H7 (cell line): ENCODE measurements around the gene UBR4. TPM values are rescaled to one million over a fixed set of nuclear protein-coding genes. Genes with fewer than 3 reads are reported as not detected.
A peak's percentile ranks its signal among the peaks of the same experiment; 100 is the strongest.

ENCODE experiments used
- DNase-seq: peaks from one replicate; pipeline ENCODE4 v3.0.0; 2012
- H3K27me3 ChIP-seq: 2 replicates; pipeline ENCODE4 v1.6.0; 2011; ENCODE audit warnings: mild to moderate bottlenecking, low read length; ENCODE audit not compliant: control insufficient read depth, insufficient read depth
- H3K36me3 ChIP-seq: replicated peaks from 2 replicates; pipeline ENCODE4 v1.5.1; 2011; ENCODE audit warnings: low read length; ENCODE audit not compliant: control insufficient read depth, insufficient read depth
- H3K4me3 ChIP-seq: 2 replicates; pipeline ENCODE4 v1.5.1; 2011; ENCODE audit warnings: low read depth, mild to moderate bottlenecking, control low read depth, low read length, moderate library complexity; ENCODE audit not compliant: insufficient read depth
- total RNA-seq: library from RNA; depleted of rRNA; stranded (reverse); fragments of >200 nt; shearing (Covaris generic); gene quantifications from 2 replicates; pipeline ENCODE4 v1.2.3, GENCODE V29; 2014

UBR4 gene
- total RNA-seq, 1 experiment from 2014 or later: 87.7 TPM

- Histone ChIP-seq H3K36me3 (no peaks in the 10 kb centered on the region), H3K27me3 (no peaks in the 10 kb centered on the region), H3K4me3 (no peak overlapping the region)
- no peak for DNase-seq
Observed at GRCh38 chr1:19066248-19066873, 143.7 kb downstream of the UBR4 start.

- no peaks in the 10 kb centered on the region for H3K27me3 ChIP-seq
- H3K4me3 ChIP-seq: no peak overlapping the region
- DNase-seq: peak; percentile 67
- no peaks in the 10 kb centered on the region for H3K36me3 ChIP-seq
Observed at GRCh38 chr1:19065526-19066247, 144.4 kb downstream of the UBR4 start.

DNA sequence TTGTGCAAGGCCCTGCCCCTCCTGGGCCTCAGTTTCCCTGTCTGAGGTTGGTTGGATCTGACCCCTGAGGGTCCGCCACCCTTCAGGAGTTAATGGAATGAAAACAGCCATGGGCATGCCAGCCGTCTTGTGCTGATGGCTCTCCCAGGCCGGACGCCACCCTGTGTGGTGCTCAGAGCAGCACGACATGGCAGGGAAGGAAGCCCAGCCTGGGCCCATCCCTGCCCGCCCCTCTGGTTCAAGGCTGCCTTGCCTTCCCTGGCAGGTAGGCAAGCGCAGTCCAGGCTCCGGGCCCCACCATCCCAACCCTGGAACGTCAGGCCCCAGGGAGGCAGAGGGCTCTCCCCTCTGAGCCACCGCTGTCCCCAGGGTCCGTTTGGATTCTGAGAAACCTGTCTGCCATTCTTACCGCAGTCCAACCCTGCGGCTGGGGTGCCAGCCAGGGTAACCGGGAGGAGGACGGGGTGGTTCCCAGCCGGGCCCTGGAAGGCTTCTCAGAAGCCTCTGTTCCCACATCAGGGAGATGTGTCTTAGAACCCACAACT lies 145.1 kb downstream of the UBR4 start:
- no peak overlapping the region for H3K4me3 ChIP-seq
- peak; percentile 56 for DNase-seq
- H3K27me3 ChIP-seq: no peaks in the 10 kb centered on the region
- H3K36me3 ChIP-seq: no peaks in the 10 kb centered on the region

DNA sequence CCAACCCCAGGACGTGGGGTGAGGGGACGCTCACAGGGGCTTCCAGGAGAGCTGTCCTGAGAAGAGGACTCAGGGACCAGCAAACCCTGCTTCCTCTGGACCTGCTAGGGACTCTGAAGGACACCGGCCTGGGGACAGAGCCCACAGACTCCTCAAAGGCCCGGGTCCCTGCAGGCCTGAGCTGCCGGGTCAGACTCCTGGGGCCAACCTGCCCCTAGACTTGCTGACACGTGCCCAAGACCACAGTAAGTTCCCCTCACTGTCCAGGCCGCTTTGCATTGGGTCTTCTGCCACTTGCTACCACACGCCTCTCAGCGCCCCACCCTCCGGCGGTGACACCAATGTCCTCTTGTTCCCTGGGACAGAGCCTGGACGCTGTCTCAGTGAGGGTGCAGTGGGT lies 146.9 kb downstream of the UBR4 start:
- no peak for DNase-seq

GRCh38 chr1:19062258-19063029 lies 147.6 kb downstream of the UBR4 start:
- Histone ChIP-seq H3K36me3 (no peaks in the 10 kb centered on the region), H3K27me3 (no peaks in the 10 kb centered on the region), H3K4me3 (no peak overlapping the region)
- DNase-seq: peak; percentile 58

More for the DNA sequence above, 146.9 kb downstream of the UBR4 start:
- Histone ChIP-seq H3K4me3 (no peak overlapping the region), H3K27me3 (no peaks in the 10 kb centered on the region), H3K36me3 (no peaks in the 10 kb centered on the region)

- H3K27me3 ChIP-seq: no peaks in the 10 kb centered on the region
- H3K4me3 ChIP-seq: no peak overlapping the region
- no peak for DNase-seq
- no peaks in the 10 kb centered on the region for H3K36me3 ChIP-seq
Observed at GRCh38 chr1:19061798-19062197, 148.3 kb downstream of the UBR4 start.

DNA sequence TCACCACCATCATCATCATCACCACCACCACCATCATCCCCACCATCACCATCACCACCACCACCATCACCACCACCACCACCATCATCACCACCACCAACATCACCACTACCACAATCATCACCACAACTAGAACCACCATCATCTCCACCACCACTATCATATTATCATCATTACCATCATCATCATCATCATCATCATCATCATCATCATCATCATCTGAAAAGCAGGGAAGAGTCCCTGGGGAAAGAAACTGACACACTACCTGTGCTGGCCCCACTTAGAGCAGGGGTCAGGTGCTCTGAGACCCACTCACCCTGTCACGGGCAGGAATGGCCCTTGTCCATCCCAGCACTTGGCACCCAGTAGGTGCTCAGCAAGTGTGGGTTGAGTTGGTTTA lies 148.7 kb downstream of the UBR4 start:
- H3K27me3 ChIP-seq: no peaks in the 10 kb centered on the region
- DNase-seq: no peak
- H3K36me3 ChIP-seq: no peaks in the 10 kb centered on the region

GRCh38 chr1:19059773-19060172 lies 150.3 kb downstream of the UBR4 start:
- Histone ChIP-seq H3K4me3 (no peak overlapping the region), H3K27me3 (no peaks in the 10 kb centered on the region), H3K36me3 (no peaks in the 10 kb centered on the region)
- no peak for DNase-seq

More for the DNA sequence above, 148.7 kb downstream of the UBR4 start:
- H3K4me3 ChIP-seq: no peak overlapping the region

DNA sequence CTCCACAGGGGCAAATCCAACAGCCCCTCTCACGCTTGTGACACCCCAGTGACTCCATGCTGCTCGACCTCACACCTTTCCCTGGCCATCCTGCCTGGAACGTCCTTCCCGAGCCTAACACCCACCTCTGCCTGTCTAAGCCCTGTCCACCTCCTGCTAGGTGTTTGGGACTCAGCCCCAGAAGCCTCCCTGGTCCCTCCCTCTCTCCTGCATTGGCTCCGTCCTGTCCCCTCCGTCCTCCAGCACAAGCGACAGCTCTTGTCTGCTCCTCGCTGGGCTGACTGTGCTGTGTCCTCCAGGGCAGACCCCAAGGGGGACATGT lies 151.6 kb downstream of the UBR4 start:
- DNase-seq: no peak
- no peaks in the 10 kb centered on the region for H3K27me3 ChIP-seq
- no peak overlapping the region for H3K4me3 ChIP-seq
- H3K36me3 ChIP-seq: no peaks in the 10 kb centered on the region

DNA sequence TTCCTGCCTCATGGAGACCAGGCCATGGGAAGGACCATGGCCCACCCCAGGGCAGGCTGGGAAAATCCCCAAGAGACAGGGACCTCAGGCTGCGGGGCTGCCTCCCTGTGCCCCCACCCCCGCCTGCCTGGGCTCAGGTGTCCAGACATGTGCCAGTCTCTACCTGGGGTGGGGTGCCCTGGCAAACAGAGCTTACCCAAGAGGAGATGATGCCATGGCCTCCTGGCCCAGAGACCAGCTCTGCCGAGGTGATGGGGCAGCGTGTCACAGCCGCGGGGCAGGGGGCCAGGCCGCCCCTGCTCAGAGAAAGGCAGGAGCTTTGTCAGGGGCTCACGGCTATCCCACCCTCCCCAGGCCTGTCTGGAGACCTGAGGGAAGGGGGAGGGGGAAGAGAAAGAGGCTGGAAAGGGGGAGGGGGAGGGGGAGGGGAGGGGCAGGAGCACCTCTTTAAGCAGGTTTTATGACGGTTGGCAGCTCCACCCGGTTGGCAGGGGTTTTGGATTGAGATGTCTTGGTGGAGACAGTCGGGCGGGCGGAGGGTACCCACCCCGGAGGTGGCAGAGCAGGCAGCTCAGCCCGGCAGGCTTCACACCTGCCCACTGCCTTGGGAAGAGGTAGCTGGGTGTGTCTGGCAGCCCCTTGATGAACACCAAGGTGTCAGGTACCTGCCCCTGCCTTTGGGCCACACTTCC lies 152.1 kb downstream of the UBR4 start:
- H3K36me3 ChIP-seq: no peaks in the 10 kb centered on the region
- peak; percentile 76 for DNase-seq
- no peaks in the 10 kb centered on the region for H3K27me3 ChIP-seq
- H3K4me3 ChIP-seq: no peak overlapping the region

DNA sequence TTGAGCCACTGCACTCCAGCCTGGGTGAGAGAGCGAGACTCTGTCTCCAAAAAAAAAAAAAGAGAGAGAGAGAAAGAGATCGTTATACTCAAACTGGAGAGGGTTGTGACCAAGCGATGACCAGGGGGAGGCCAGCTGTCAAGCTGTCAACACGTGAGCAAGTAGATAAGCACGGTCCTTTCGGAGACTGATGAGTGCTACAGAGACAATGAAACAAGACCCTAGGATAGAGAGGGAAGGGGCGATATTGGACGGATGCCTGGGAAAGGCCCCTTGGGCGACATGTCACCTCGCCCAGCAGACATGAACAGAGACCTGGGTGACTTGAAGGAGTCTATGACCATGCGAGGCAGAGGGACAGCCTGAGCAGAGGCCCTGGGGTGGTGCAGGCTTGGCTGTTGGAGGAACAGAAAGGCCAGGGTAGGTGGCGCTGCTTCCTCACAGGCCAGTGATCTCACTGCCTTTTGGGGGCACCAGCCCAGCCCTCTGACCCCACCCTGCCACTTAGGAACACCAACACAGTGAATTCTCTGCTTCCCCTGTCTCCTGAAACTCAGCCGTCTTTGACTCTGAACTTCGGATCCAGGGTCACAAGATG lies 152.8 kb downstream of the UBR4 start:
- H3K4me3 ChIP-seq: no peak overlapping the region
- no peaks in the 10 kb centered on the region for H3K27me3 ChIP-seq
- H3K36me3 ChIP-seq: no peaks in the 10 kb centered on the region
- DNase-seq: no peak

DNA sequence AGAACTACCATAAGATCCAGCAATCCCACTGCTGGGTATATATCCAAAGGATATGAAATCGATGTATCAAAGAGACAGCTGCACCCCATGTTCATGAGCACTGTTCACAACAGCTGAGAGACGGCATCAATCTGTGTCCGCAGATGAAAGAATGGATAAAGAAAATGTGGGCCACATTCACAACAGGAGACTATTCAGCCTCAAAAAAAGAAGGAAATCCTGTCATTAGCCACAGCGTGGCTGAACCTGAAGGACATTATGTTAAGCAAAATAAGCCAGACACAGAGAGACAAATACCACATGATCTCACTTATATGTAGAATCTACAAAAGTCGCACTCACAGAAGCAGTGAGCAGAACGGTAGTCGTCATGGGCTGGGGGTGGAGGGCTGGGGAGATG lies 154.4 kb downstream of the UBR4 start:
- H3K27me3 ChIP-seq: no peaks in the 10 kb centered on the region
- H3K4me3 ChIP-seq: no peak overlapping the region
- DNase-seq: no peak
- H3K36me3 ChIP-seq: no peaks in the 10 kb centered on the region

GRCh38 chr1:19055001-19055400 lies 155.1 kb downstream of the UBR4 start:
- H3K36me3 ChIP-seq: no peaks in the 10 kb centered on the region
- no peaks in the 10 kb centered on the region for H3K27me3 ChIP-seq
- H3K4me3 ChIP-seq: no peak overlapping the region
- no peak for DNase-seq

- H3K4me3 ChIP-seq: no peak overlapping the region
- no peaks in the 10 kb centered on the region for H3K36me3 ChIP-seq
- peak; percentile 50 for DNase-seq
- no peaks in the 10 kb centered on the region for H3K27me3 ChIP-seq
Observed at GRCh38 chr1:19054216-19054615, 155.8 kb downstream of the UBR4 start.
